ENCODE data around the gene TPT1. TPM values are rescaled to one million over a fixed set of nuclear protein-coding genes. Genes with fewer than 3 reads are reported as not detected.

TPT1 gene
- total RNA-seq, 1 experiment from 2014 or later, result 1,963 TPM

GRCh38 chr13:45370922-45371406, 30.0 kb upstream of the TPT1 start:
- no peaks in the 10 kb centered on the region for H3K36me3 ChIP-seq (ENCODE audit: insufficient read depth, low read length, poor library complexity, severe bottlenecking)
- TF ChIP-seq CTCF (conservative IDR thresholded peaks at IDR 0.05; ENCODE audit: low read depth, low read length) (peak; percentile 94), EZH2 (IDR thresholded peaks at IDR 0.05; ENCODE audit: borderline replicate concordance, low read depth, low read length, poor library complexity, severe bottlenecking) (no peak)
- BruUV-seq (replicated peaks), result no TSS peak
- no peak overlapping the region for H3K4me3 ChIP-seq (ENCODE audit: low read depth, low read length, poor library complexity, severe bottlenecking)
- H3K27me3 ChIP-seq (replicated peaks; ENCODE audit: insufficient read depth, low read depth, low read length, poor library complexity), result no peaks in the 10 kb centered on the region
- H3K4me1 ChIP-seq (ENCODE audit: insufficient read depth, low read length, poor library complexity, severe bottlenecking), result peaks cover 7% of the 10 kb centered on the region
- no peaks in the 10 kb centered on the region for H3K9me3 ChIP-seq (ENCODE audit: low read depth, low read length, poor library complexity, severe bottlenecking)
- ChIA-PET POLR2A (ENCODE audit: low non-redundant PET) (no interaction called here), CTCF (interaction anchor here (0.6 to 1.2 kb wide), 4 partner anchors 29 to 789 kb away, joined by 3 to 4 read pairs (median 3); no protein-coding TSS in a partner anchor)
- no peak overlapping the region for H3K27ac ChIP-seq (ENCODE audit: low read depth, low read length, poor library complexity, severe bottlenecking)
- intact Hi-C loops (cut with micrococcal nuclease; ENCODE audit: unreplicated experiment), result loop anchor here (5.0 to 10.0 kb wide), 3 partner anchors 144 to 951 kb away; no protein-coding TSS in a partner anchor
- DNase-seq (ENCODE audit: low spot score), result peak; percentile 82

- no TSS peak for BruUV-seq (replicated peaks)
- ChIA-PET POLR2A (ENCODE audit: low non-redundant PET) (no interaction called here), CTCF (interaction anchor here (0.6 to 1.0 kb wide), 2 partner anchors 19 to 271 kb away, joined by 3 to 4 read pairs; no protein-coding TSS in a partner anchor)
- TF ChIP-seq EZH2 (IDR thresholded peaks at IDR 0.05; ENCODE audit: borderline replicate concordance, low read depth, low read length, poor library complexity, severe bottlenecking) (no peak), CTCF (conservative IDR thresholded peaks at IDR 0.05; ENCODE audit: low read depth, low read length) (no peak)
- Histone ChIP-seq H3K9me3 (ENCODE audit: low read depth, low read length, poor library complexity, severe bottlenecking) (no peaks in the 10 kb centered on the region), H3K4me3 (ENCODE audit: low read depth, low read length, poor library complexity, severe bottlenecking) (no peak overlapping the region), H3K36me3 (ENCODE audit: insufficient read depth, low read length, poor library complexity, severe bottlenecking) (no peaks in the 10 kb centered on the region), H3K4me1 (ENCODE audit: insufficient read depth, low read length, poor library complexity, severe bottlenecking) (peaks cover 7% of the 10 kb centered on the region), H3K27ac (ENCODE audit: low read depth, low read length, poor library complexity, severe bottlenecking) (no peak overlapping the region), H3K27me3 (replicated peaks; ENCODE audit: insufficient read depth, low read depth, low read length, poor library complexity) (no peaks in the 10 kb centered on the region)
- intact Hi-C loops (cut with micrococcal nuclease; ENCODE audit: unreplicated experiment), result no loop called here
- DNase-seq (ENCODE audit: low spot score), result no peak
These were observed 28.1 kb upstream of the TPT1 start for GRCh38 chr13:45369116-45369515.

GRCh38 chr13:45368571-45368970, 27.6 kb upstream of the TPT1 start:
- Histone ChIP-seq H3K4me3 (ENCODE audit: low read depth, low read length, poor library complexity, severe bottlenecking) (no peak overlapping the region), H3K9me3 (ENCODE audit: low read depth, low read length, poor library complexity, severe bottlenecking) (peaks cover 4% of the 10 kb centered on the region), H3K36me3 (ENCODE audit: insufficient read depth, low read length, poor library complexity, severe bottlenecking) (no peaks in the 10 kb centered on the region), H3K4me1 (ENCODE audit: insufficient read depth, low read length, poor library complexity, severe bottlenecking) (peaks cover 7% of the 10 kb centered on the region), H3K27ac (ENCODE audit: low read depth, low read length, poor library complexity, severe bottlenecking) (no peak overlapping the region), H3K27me3 (replicated peaks; ENCODE audit: insufficient read depth, low read depth, low read length, poor library complexity) (no peaks in the 10 kb centered on the region)
- no TSS peak for BruUV-seq (replicated peaks)
- POLR2A ChIA-PET (ENCODE audit: low non-redundant PET), result no interaction called here
- CTCF ChIA-PET, result no interaction called here
- no peak for DNase-seq (ENCODE audit: low spot score)
- intact Hi-C loops (cut with micrococcal nuclease; ENCODE audit: unreplicated experiment), result no loop called here
- TF ChIP-seq EZH2 (IDR thresholded peaks at IDR 0.05; ENCODE audit: borderline replicate concordance, low read depth, low read length, poor library complexity, severe bottlenecking) (no peak), CTCF (conservative IDR thresholded peaks at IDR 0.05; ENCODE audit: low read depth, low read length) (no peak)
